ENCODE results near the gene FCN2. TPM values are rescaled to one million over a fixed set of nuclear protein-coding genes. Genes with fewer than 3 reads are reported as not detected.

Gene FCN2
- total RNA-seq, 2 experiments from 2014 or later, result not detected

- CTCF ChIA-PET (ENCODE audit: unreplicated experiment), result no interaction called here
- Histone ChIP-seq H4K20me1 (ENCODE audit: insufficient read depth, low read length) (no peaks in the 10 kb centered on the region), H2AFZ (ENCODE audit: low read length) (peak overlapping the region; percentile 62; the same call in 1 of the 2 replicates), H3K79me2 (ENCODE audit: insufficient read depth, low read depth, low read length) (no peaks in the 10 kb centered on the region), H3K9me3 (ENCODE audit: low read length) (peaks cover 7% of the 10 kb centered on the region), H3K4me1 (ENCODE audit: insufficient read depth, low read length, poor library complexity, severe bottlenecking) (peaks cover 37% of the 10 kb centered on the region), H3K27ac (ENCODE audit: low read depth, low read length, poor library complexity, severe bottlenecking) (peak overlapping the region; percentile 83), H3K36me3 (ENCODE audit: insufficient read depth, low read length) (no peaks in the 10 kb centered on the region), H3K4me2 (ENCODE audit: low read length) (peak overlapping the region; percentile 55), H3K9me2 (ENCODE audit: insufficient read depth, low read length) (no peaks in the 10 kb centered on the region), H3K4me3 (ENCODE audit: low read depth, low read length, poor library complexity, severe bottlenecking) (peak overlapping the region; percentile 17)
- intact Hi-C loops (cut with micrococcal nuclease; ENCODE audit: unreplicated experiment), result loop anchor here (2.0 kb wide), 1 partner anchor 61 kb away; no protein-coding TSS in a partner anchor
- TF ChIP-seq EZH2phosphoT487 (IDR thresholded peaks at IDR 0.05; ENCODE audit: borderline replicate concordance, low read depth, low read length) (no peak), CTCF (conservative IDR thresholded peaks at IDR 0.05; ENCODE audit: low read length) (no peak)
- POLR2A ChIA-PET, result interaction anchor here (0.6 kb wide), 1 partner anchor 14 kb away, joined by 6 read pairs; no protein-coding TSS in a partner anchor
- no TSS peak for BruUV-seq (replicated peaks)
- peak; percentile 80 for DNase-seq (ENCODE audit: low spot score)
Measured at GRCh38 chr9:134869554-134870300, 10.9 kb upstream of the FCN2 start.

GRCh38 chr9:134870301-134870694 is 10.3 kb upstream of the FCN2 start:
- ChIA-PET POLR2A (no interaction called here), CTCF (ENCODE audit: unreplicated experiment) (no interaction called here)
- Histone ChIP-seq H3K4me1 (ENCODE audit: insufficient read depth, low read length, poor library complexity, severe bottlenecking) (peaks cover 41% of the 10 kb centered on the region), H3K36me3 (ENCODE audit: insufficient read depth, low read length) (no peaks in the 10 kb centered on the region), H3K9me2 (ENCODE audit: insufficient read depth, low read length) (no peaks in the 10 kb centered on the region), H3K27ac (ENCODE audit: low read depth, low read length, poor library complexity, severe bottlenecking) (no peak overlapping the region), H3K4me2 (ENCODE audit: low read length) (peak overlapping the region; percentile 55), H3K9me3 (ENCODE audit: low read length) (peaks cover 7% of the 10 kb centered on the region), H3K4me3 (ENCODE audit: low read depth, low read length, poor library complexity, severe bottlenecking) (no peak overlapping the region), H2AFZ (ENCODE audit: low read length) (no peak overlapping the region), H4K20me1 (ENCODE audit: insufficient read depth, low read length) (no peaks in the 10 kb centered on the region), H3K79me2 (ENCODE audit: insufficient read depth, low read depth, low read length) (no peaks in the 10 kb centered on the region)
- TF ChIP-seq CTCF (conservative IDR thresholded peaks at IDR 0.05; ENCODE audit: low read length) (no peak), EZH2phosphoT487 (IDR thresholded peaks at IDR 0.05; ENCODE audit: borderline replicate concordance, low read depth, low read length) (no peak)
- no peak for DNase-seq (ENCODE audit: low spot score)
- intact Hi-C loops (cut with micrococcal nuclease; ENCODE audit: unreplicated experiment), result no loop called here
- no TSS peak for BruUV-seq (replicated peaks)

Measured in OCI-LY7 (cell line).